ENCODE data around the gene TRABD.

GRCh38 chr22:50151571-50152537 is 33.9 kb upstream of the TRABD start:
- no peak for TF ChIP-seq CTCF (IDR thresholded peaks at IDR 0.05)
- no peak for TF ChIP-seq POLR2A (IDR thresholded peaks at IDR 0.05)

Measured in esophagus squamous epithelium (tissue), 4 donors.